DMS 273 (cell line): ENCODE results near the gene ZNG1B.
"Not testable (repeated sequence)": the region's sequence is repeated elsewhere in the genome, so short reads cannot be mapped to it uniquely, and the experiment has no call there.

Experiments
- DNase-seq: peaks from one replicate; lab custom pipeline; 2025; ENCODE audit not compliant: unreplicated experiment; lab: John Stamatoyannopoulos, UW

The ZNG1B gene

GRCh38 chr2:113437508-113438465 lies at the start of gene ZNG1B:
Gene ZNG1B, plus strand, starts transcription at chr2:113437691. Its CDS starts 178 bp downstream, at chr2:113437869.
- DNase-seq: not testable (repeated sequence)

GRCh38 chr2:113390124-113390849 lies 47.2 kb upstream of the ZNG1B start:
- no peak for DNase-seq

GRCh38 chr2:113391073-113391472 lies 46.4 kb upstream of the ZNG1B start:
- no peak for DNase-seq

- no peak for DNase-seq
These were observed 31.4 kb upstream of the ZNG1B start for GRCh38 chr2:113406114-113406513.

GRCh38 chr2:113407446-113408099 lies 29.9 kb upstream of the ZNG1B start:
- DNase-seq: no peak

GRCh38 chr2:113411725-113412352 lies 25.7 kb upstream of the ZNG1B start:
- DNase-seq: not testable (repeated sequence)

GRCh38 chr2:113412774-113413173 lies 24.7 kb upstream of the ZNG1B start:
- not testable (repeated sequence) for DNase-seq

- DNase-seq: not testable (repeated sequence)
These were observed 5.7 kb upstream of the ZNG1B start for GRCh38 chr2:113431773-113432172.

- DNase-seq: not testable (repeated sequence)
These were observed 4.0 kb upstream of the ZNG1B start for GRCh38 chr2:113433468-113433867.

GRCh38 chr2:113465770-113466169 lies 28.3 kb downstream of the ZNG1B start:
- not testable (repeated sequence) for DNase-seq

- not testable (repeated sequence) for DNase-seq
These were observed 39.3 kb downstream of the ZNG1B start for GRCh38 chr2:113476688-113477368.

- not testable (repeated sequence) for DNase-seq
These were observed 59.0 kb downstream of the ZNG1B start for GRCh38 chr2:113496527-113496926.

GRCh38 chr2:113498365-113498764 lies 60.9 kb downstream of the ZNG1B start, which contains the start of gene FOXD4L1:
Gene FOXD4L1, plus strand, starts transcription at chr2:113498665. Its CDS starts 592 bp downstream, at chr2:113499257.
- DNase-seq: not testable (repeated sequence)

- not testable (repeated sequence) for DNase-seq
These were observed 61.8 kb downstream of the ZNG1B start for GRCh38 chr2:113499019-113499885.

- DNase-seq: not testable (repeated sequence)
These were observed 62.6 kb downstream of the ZNG1B start for GRCh38 chr2:113499886-113500722.

GRCh38 chr2:113500723-113501038 lies 63.2 kb downstream of the ZNG1B start:
- DNase-seq: not testable (repeated sequence)

- DNase-seq: not testable (repeated sequence)
These were observed 65.0 kb downstream of the ZNG1B start for GRCh38 chr2:113502216-113503093.
